HG03520 (cell line): ENCODE measurements around the gene TIMM10B.

ENCODE experiments used
- ATAC-seq: cut with Tn5 transposase; IDR thresholded peaks from one replicate; pipeline ENCODE4 v1.9.1; 2021; ENCODE audit warnings: mild to moderate bottlenecking, moderate library complexity; ENCODE audit not compliant: unreplicated experiment

TIMM10B gene

GRCh38 chr11:6469599-6469998 lies 11.7 kb upstream of the TIMM10B start:
- no peak for ATAC-seq

DNA sequence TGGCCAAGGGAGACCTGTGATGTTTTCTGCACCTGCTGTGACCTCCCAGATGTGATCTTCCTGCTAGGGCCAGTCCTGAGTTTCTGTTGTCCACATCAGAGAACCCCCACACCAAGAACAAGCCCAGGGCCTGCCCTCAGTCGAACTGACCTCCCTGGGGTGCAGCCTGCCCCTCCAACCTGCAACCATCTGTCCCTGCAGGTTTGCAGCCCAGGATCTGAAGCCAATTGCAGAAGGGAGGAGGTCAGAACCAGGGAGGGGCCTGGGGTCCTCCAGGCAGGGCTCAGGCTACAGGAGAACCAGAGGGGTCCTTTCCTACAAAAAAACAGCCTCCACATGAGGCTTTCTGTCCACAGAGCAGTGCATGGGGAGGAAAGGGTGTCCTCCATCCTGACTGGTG lies 8.4 kb upstream of the TIMM10B start:
- ATAC-seq, result no peak

- ATAC-seq, result peak; percentile 51
Observed at GRCh38 chr11:6473451-6474412, 7.6 kb upstream of the TIMM10B start, which contains the start of gene TRIM3. Gene TRIM3 (minus strand): TSS chr11:6473941. CDS start chr11:6465695, 8,246 bp downstream.

GRCh38 chr11:6474413-6474792 lies 6.9 kb upstream of the TIMM10B start:
- ATAC-seq, result no peak

GRCh38 chr11:6474806-6475500 lies 6.3 kb upstream of the TIMM10B start:
- ATAC-seq, result no peak

DNA sequence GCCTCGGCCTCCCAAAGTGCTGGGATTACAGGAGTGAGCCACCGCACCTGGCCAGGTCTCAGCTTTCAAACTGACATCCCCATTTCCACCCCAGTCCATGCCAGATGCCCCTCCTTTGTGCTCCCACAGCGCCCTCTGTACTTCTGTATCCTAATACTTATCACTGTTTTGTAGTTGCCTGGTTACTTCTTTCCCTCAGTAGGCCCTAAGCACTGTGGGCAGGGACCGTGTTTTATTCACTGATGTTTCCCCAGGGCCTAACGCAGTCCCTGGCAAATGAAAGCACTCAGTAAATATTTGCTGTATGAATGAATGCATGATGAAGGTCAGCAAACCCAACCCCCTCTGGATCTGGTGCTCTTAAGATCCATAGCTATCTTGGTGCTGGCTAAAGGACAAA lies 5.4 kb upstream of the TIMM10B start:
- ATAC-seq, result no peak

- ATAC-seq, result no peak
Observed at GRCh38 chr11:6476571-6476970, 4.7 kb upstream of the TIMM10B start.

DNA sequence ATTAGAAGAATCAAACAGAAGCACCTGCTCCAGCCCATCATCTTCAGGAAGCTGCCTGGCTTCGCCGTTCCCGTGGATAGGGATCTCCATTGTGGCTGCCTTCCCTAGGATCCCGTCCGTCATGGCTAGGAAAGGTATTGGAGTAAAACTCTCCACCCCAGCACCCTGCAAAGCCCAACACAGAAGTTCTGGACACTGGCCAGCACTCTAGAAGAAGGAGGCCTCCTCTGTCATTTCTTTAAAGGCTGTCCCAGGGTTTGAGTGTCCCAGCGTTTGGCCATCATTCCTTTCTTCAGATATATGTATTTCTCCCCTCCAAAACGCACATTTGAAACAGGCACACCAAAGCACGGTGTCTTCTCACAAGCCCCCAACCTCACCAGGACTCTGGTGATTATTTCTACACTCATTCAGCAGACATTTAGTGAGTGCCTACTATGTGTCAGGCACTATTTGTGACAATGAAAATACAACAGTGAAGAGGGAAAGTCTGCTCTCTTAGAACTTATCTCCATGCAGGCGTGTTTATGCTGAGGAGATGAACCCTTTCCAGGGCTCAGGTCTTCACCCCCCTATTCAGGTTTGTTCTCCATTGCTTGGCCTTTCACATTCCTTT lies 894 bp upstream of the TIMM10B start:
- ATAC-seq, result no peak

DNA sequence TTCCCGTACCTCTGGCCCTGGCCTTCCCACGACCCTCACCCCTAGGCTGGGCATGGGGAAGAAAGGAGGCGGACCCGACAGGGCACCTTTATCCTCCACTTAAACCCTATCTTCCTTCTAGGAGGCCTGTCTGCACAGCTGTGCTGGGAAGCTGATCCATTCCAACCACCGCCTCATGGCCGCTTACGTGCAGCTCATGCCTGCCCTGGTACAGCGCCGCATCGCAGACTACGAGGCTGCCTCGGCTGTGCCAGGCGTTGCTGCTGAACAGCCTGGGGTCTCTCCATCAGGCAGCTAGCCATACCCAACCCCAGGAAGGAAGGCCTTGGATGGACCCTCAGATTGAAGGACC lies 599 bp downstream of the TIMM10B start:
- no peak for ATAC-seq

DNA sequence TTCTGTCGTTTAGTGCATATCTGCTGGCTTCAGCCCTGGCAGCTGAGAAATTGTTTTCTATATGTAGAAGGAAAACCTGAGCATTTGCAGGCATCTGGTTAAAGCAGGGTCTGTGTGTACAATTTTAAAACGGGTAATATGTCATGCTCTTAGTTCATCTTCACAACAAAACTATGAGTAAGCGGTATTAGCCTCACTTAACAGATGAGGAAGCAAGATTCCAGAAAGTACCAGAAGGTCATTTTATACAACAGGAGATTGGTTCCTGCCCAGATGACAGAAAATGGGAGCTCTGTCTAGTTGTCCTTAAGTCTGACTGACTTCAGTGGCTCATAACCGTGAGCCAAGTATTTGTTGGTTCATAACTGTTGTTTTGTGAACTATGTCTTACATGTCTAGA lies 1.1 kb downstream of the TIMM10B start:
- no peak for ATAC-seq

DNA sequence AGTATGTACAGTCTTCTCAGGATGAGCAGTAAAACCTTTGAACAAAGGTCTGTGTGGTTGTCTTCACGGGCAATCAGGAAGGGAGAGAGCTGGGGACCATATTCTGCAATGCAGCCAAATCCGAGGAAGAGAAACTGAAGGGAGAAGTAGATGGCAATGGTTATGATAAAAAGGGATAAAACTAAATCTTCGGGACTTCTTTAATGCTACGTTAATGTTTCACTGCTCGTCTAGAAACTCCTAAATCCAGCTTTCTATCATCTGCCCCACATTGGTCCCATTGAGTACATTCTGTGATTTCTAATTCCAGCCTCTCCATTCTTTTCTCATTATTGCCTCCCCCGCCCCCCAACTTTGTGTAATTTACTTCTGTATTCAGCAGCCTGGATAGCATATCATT lies 1.7 kb downstream of the TIMM10B start:
- ATAC-seq, result no peak

DNA sequence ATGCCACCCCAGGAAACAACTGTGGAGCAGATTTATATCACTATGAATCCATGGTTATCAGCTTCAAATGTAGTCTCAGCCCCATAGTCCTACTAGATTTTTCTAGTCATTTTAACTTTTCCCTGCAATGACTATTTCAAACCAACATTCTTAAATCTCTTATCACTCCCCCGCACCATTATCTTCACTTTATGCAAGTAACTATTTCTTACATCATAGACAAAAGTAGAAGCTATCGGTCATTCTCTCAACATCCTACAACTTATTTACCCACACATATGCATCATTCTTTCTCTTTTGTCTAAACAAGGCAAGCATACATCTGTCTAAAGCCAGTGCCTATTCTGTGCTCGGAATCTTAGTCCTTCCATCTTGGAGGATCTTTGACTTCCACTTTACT lies 4.4 kb downstream of the TIMM10B start:
- no peak for ATAC-seq

DNA sequence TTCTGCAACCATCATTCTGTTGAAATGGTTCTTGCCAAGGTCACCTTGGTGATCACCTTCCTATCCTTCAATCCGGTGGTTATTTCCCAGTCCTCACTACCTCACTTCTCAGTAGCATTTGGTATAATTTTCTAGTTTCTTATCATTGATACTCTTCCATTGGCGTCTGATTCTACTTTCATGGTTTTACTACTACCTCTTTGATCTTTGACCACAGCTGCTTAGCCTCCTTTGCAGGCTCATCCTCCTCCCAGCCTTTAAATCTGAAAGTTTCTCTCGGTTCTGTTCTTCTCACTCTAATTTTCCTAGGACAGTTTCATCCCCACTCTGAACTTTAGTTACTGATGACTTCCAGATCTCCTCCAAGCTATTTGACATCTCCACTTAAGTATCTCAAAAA lies 5.0 kb downstream of the TIMM10B start:
- ATAC-seq, result no peak

GRCh38 chr11:6486938-6487337 lies 5.6 kb downstream of the TIMM10B start:
- ATAC-seq, result no peak

- no peak for ATAC-seq
Observed at GRCh38 chr11:6488342-6488741, 7.0 kb downstream of the TIMM10B start.

- ATAC-seq, result no peak
Observed at GRCh38 chr11:6488821-6489220, 7.5 kb downstream of the TIMM10B start.

DNA sequence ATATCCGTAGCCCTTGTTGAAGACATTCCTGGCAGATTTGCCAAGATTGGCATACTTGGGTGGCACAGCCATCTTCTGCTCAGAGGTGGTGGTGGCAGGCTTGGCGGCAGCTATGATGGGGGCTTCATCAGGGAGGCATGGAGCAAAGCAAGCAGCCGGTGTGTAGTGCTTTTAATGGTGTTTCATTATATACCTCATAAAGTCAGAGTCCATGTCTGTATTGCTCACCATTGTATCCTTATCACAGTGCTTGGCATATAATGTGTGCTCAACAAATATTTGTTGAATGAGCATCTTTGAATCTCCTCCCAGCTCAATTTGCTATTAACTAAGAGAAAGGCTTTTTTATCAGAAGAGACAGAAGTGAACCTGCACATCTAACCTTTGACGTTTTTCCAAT lies 8.0 kb downstream of the TIMM10B start:
- ATAC-seq, result no peak

DNA sequence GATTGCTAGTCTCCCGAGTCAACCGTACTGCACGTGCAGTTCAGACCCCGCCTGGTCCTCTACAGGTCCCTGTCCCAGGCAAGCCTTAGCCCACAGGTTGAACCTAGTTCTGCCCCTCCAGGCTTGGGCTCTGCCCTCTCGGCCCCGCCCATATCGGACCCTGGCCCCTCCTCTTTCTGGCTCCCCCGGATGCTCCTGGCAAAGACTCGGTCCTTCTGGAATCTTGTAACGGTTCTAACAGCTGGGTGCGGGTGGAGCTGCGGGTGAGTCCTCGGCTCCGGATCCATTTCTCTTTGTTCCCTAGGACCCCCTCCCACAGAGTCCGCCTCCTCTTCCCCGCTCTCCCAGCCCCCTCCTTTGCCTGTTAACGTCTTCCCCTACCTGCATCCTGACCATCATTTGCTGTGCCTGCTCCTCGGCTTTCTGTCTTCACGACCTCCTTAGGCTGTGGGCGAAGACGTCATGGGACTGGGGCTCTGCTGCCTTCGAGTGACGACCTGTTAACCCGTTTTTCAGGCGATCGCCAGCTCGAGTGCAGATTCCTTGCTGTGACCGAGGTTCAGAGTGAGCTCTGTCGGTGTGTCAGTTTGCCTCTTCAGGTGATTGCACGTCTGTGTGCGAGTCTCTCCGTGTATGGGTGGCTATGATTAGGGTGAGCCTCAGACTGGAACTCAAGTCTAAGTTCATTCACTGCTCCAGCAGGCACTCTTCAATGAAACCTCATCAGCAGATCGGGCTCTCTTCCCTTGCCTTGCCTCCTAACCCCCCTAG lies 16.0 kb downstream of the TIMM10B start, which contains the start of gene DNHD1:
Gene DNHD1, plus strand, starts transcription at position 212 of the 771 bp plus-strand sequence. CDS start 936 bp downstream, outside the sequence.
- no peak for ATAC-seq

DNA sequence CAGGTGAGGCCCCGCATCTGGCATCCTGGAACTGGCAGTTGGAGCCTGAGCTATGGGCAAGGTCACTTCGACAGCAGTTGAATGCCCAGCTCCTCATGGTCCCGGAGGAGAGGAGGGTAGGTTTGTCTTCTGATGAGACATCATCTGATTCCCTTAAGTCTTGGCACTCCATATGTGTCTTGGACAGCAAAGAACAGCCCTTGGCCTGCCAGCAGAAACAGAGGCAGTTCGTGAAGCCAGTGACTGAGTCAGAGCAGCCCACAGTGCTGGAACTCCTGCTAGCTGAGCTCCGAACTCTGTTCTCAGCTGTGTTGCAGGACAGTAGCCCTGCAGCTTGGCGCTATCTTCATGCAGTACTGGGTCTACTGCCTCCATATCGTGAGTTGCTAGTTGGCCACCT lies 16.8 kb downstream of the TIMM10B start:
- ATAC-seq, result no peak

GRCh38 chr11:6498544-6498943 lies 17.2 kb downstream of the TIMM10B start:
- ATAC-seq, result no peak

DNA sequence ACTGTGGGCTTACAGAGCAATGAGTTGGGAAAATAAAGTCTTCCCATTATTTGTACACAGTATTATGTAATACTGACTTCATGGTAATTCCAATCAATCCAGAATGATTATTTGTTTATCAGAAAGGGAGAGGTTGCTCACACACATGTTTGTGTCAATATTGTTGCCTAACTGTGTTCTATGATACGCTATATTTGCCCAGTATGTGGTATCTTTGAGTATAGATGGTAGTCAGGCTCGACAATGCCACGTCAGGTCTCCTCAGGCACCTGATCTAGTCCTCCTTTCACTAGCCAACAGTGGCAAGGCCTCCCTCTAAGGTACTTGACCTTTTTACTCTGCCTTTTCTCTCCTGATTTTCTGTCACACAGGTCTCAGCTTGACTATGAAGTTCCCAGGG lies 21.1 kb downstream of the TIMM10B start:
- ATAC-seq, result no peak
